Calu3 (cell line): ENCODE data around the gene DPYD. TPM values are rescaled to one million over a fixed set of nuclear protein-coding genes. Genes with fewer than 3 reads are reported as not detected.

Source experiments
- BruUV-seq: library from RNA; stranded (reverse); fragments of 400-500 nt; replicated peaks from 2 replicates; lab custom pipeline; 2021; lab: Mats Ljungman, UMichigan
- CTCF ChIA-PET: fragments of 300-600 bp; sonication (Branson Sonifier 250); formaldehyde crosslinking; loops from one replicate; lab custom pipeline; 2022; ENCODE audit warnings: antibody characterized with exemption; lab: Charles Lee
- DNase-seq: peaks from one replicate; pipeline ENCODE4 v3.0.0; 2022
- H3K27ac Mint-ChIP-seq: one replicate; pipeline ENCODE4 v1.8.0; 2022; ENCODE audit warnings: mixed read lengths; ENCODE audit not compliant: unreplicated experiment
- H3K27me3 Mint-ChIP-seq: one replicate; pipeline ENCODE4 v1.8.0; 2022; ENCODE audit warnings: mixed read lengths; ENCODE audit not compliant: unreplicated experiment
- H3K36me3 Mint-ChIP-seq: one replicate; pipeline ENCODE4 v1.8.0; 2022; ENCODE audit warnings: mild to moderate bottlenecking, moderate library complexity, mixed read lengths; ENCODE audit not compliant: insufficient read depth, unreplicated experiment
- H3K4me1 Mint-ChIP-seq: one replicate; pipeline ENCODE4 v1.8.0; 2022; ENCODE audit warnings: mild to moderate bottlenecking, low read depth, mixed read lengths; ENCODE audit not compliant: unreplicated experiment
- H3K4me3 Mint-ChIP-seq: one replicate; pipeline ENCODE4 v1.8.0; 2022; ENCODE audit warnings: mild to moderate bottlenecking, low read depth, moderate library complexity, mixed read lengths; ENCODE audit not compliant: unreplicated experiment
- H3K9me3 Mint-ChIP-seq: one replicate; pipeline ENCODE4 v1.8.0; 2022; ENCODE audit warnings: low read depth, mixed read lengths; ENCODE audit not compliant: unreplicated experiment
- intact Hi-C: fragments of 100-400 bp; cut with micrococcal nuclease; formaldehyde crosslinking; loops from one replicate; pipeline ENCODE4 v1.10.0; 2022; ENCODE audit not compliant: unreplicated experiment
- total RNA-seq: library from RNA; stranded (reverse); gene quantifications from 2 replicates; pipeline ENCODE4 v1.2.3, GENCODE V29; 2022
- TF ChIP-seq, protein P1 (sequence below): fragments of 200-600 bp; IDR thresholded peaks from one replicate; pipeline ENCODE4 v1.8.0; 2022; ENCODE audit warnings: antibody characterized with exemption; ENCODE audit not compliant: unreplicated experiment

The DPYD gene
- total RNA-seq, 1 experiment from 2014 or later, result 15.6 TPM

DNA sequence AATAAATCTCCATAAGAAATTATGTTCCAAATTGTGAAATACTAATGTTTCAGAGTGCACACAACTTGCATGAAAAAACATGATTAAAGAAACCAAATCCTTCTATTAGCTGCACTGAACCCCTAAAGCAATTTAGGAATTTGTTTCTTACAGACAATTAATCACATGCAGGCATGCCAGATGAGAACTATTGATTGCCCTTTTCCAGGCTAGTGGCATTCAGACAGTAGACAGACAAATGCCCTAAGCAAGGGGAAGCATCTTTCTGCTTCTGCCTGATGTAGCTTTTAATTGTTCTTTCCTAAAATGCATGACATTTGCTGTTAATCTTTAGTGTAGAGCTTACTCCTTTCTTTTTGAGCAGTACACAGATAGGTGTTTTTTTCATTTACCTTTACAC is 229.5 kb downstream of the DPYD start:
- H3K4me1 Mint-ChIP-seq, result no peaks in the 10 kb centered on the region
- H3K4me3 Mint-ChIP-seq, result no peak overlapping the region
- no TSS peak for BruUV-seq
- H3K36me3 Mint-ChIP-seq, result no peaks in the 10 kb centered on the region
- intact Hi-C loops, result no loop called here
- H3K27me3 Mint-ChIP-seq, result no peaks in the 10 kb centered on the region
- H3K9me3 Mint-ChIP-seq, result no peaks in the 10 kb centered on the region
- H3K27ac Mint-ChIP-seq, result no peak overlapping the region
- no peak for DNase-seq
- CTCF ChIA-PET, result interaction anchor here (0.7 kb wide), 1 partner anchor 10 kb away, joined by 3 read pairs; no protein-coding TSS in a partner anchor
- TF ChIP-seq, protein P1, sequence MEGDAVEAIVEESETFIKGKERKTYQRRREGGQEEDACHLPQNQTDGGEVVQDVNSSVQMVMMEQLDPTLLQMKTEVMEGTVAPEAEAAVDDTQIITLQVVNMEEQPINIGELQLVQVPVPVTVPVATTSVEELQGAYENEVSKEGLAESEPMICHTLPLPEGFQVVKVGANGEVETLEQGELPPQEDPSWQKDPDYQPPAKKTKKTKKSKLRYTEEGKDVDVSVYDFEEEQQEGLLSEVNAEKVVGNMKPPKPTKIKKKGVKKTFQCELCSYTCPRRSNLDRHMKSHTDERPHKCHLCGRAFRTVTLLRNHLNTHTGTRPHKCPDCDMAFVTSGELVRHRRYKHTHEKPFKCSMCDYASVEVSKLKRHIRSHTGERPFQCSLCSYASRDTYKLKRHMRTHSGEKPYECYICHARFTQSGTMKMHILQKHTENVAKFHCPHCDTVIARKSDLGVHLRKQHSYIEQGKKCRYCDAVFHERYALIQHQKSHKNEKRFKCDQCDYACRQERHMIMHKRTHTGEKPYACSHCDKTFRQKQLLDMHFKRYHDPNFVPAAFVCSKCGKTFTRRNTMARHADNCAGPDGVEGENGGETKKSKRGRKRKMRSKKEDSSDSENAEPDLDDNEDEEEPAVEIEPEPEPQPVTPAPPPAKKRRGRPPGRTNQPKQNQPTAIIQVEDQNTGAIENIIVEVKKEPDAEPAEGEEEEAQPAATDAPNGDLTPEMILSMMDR, result no peak

DNA sequence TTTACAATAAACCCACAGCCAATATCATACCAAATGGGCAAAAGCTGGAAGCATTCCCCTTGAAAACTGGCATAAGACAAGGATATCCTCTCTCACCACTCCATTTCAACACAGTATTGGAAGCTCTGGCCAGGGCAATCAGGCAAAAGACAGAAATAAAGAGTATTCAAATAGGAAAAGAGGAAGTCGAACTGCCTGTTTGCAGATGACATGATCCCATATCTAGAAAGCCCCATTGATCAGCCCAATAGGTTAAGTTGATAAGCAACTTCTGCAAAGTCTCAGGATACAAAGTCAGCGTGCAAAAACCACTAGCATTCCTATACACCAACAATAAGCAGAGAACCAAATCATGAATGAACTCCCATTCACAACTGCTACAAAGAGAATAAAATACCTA is 235.5 kb downstream of the DPYD start:
- no peak for DNase-seq
- no peak overlapping the region for H3K4me3 Mint-ChIP-seq
- intact Hi-C loops, result no loop called here
- TF ChIP-seq, protein P1, result no peak
- no peaks in the 10 kb centered on the region for H3K36me3 Mint-ChIP-seq
- H3K9me3 Mint-ChIP-seq, result peaks cover 4% of the 10 kb centered on the region
- no peak overlapping the region for H3K27ac Mint-ChIP-seq
- H3K4me1 Mint-ChIP-seq, result no peaks in the 10 kb centered on the region
- CTCF ChIA-PET, result no interaction called here
- no TSS peak for BruUV-seq
- no peaks in the 10 kb centered on the region for H3K27me3 Mint-ChIP-seq

DNA sequence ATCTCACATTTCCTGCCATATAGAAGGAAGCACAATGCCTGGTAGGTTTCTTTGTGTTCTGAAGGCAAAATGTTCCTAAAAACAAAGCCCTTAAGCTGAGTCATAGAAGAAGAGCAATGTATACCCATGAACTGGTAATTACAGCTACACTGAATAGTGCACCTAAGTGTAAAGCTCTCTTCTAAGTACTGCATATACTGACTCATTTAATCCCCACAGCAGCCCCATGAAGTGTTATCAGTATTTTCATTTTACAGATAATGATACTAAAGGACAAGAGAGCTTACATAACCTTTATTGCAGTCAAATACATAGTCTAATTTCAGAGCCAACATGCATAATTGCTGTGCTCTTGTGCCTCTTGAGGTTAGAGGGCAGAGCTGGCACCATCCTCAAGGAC is 239.9 kb downstream of the DPYD start:
- intact Hi-C loops, result no loop called here
- TF ChIP-seq, protein P1, result no peak
- no peaks in the 10 kb centered on the region for H3K36me3 Mint-ChIP-seq
- no peaks in the 10 kb centered on the region for H3K27me3 Mint-ChIP-seq
- no peak for DNase-seq
- peaks cover 3% of the 10 kb centered on the region for H3K9me3 Mint-ChIP-seq
- CTCF ChIA-PET, result no interaction called here
- no peak overlapping the region for H3K4me3 Mint-ChIP-seq
- H3K4me1 Mint-ChIP-seq, result no peaks in the 10 kb centered on the region
- H3K27ac Mint-ChIP-seq, result no peak overlapping the region
- BruUV-seq, result no TSS peak

DNA sequence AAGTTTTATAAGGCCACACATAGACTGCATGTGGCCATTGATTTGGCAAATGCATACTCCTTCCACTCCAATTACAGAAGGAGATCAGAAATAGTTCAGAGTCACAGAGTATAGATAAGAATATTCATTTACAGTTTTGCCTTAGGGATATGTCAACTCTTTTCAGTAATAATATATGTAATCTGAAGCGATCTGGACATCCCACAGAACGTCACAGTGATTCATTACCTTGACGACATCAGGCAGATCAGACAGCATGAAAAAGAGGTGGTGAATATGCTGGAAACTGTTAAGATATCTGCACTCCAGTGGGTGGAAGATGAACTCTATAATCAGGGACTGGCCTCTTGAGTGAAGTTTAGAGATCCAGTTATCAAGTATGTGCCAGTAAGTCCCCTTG is 240.4 kb downstream of the DPYD start:
- Mint-ChIP-seq H3K36me3 (no peaks in the 10 kb centered on the region), H3K27me3 (no peaks in the 10 kb centered on the region), H3K4me1 (no peaks in the 10 kb centered on the region), H3K9me3 (no peaks in the 10 kb centered on the region), H3K27ac (no peak overlapping the region), H3K4me3 (no peak overlapping the region)
- intact Hi-C loops, result no loop called here
- TF ChIP-seq, protein P1, result no peak
- BruUV-seq, result no TSS peak
- CTCF ChIA-PET, result no interaction called here
- DNase-seq, result no peak
